HG03025 (cell line): ENCODE measurements around the gene SNCB.
"Not testable (repeated sequence)": the region's sequence is repeated elsewhere in the genome, so short reads cannot be mapped to it uniquely, and the experiment has no call there.

Experiments
- ATAC-seq: cut with Tn5 transposase; IDR thresholded peaks from one replicate; pipeline ENCODE4 v1.9.1; 2021; ENCODE audit warnings: mild to moderate bottlenecking, moderate library complexity; ENCODE audit not compliant: unreplicated experiment, low FRiP score

SNCB gene

GRCh38 chr5:176606032-176606431, 24.3 kb downstream of the SNCB start:
- no peak for ATAC-seq

GRCh38 chr5:176603091-176603490, 27.2 kb downstream of the SNCB start:
- no peak for ATAC-seq

DNA sequence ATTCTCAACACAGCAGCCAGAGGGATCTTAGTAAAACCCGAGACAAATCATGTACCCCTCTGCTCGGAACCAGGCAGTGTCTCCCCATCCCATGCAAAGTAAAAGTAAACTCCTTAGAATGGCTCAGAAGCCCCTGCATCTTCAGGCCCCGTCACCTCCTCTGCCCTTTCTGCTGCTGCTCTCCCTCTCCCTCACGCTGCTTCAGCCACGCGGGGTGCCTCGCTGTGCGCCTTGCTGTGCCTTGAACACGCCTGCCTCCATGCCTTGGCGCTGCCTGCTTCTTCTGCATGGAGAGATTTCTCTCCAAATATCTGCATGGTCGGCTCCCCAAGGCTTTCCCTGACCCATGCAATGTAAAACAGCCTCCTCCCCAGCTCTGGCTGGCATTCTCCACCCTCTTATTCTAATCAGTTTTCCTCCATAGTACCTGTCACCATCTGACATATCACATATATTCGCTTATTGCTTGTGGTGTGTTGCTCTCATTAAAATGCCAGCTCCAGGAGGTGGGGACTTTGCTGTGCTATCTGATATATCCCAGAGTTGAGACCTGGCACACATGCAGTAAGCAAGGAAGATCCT, 28.3 kb downstream of the SNCB start:
- ATAC-seq = no peak

GRCh38 chr5:176599749-176600430, 30.4 kb downstream of the SNCB start:
- ATAC-seq = not testable (repeated sequence)

- no peak for ATAC-seq
Observed at GRCh38 chr5:176597417-176598389, 32.6 kb downstream of the SNCB start.

DNA sequence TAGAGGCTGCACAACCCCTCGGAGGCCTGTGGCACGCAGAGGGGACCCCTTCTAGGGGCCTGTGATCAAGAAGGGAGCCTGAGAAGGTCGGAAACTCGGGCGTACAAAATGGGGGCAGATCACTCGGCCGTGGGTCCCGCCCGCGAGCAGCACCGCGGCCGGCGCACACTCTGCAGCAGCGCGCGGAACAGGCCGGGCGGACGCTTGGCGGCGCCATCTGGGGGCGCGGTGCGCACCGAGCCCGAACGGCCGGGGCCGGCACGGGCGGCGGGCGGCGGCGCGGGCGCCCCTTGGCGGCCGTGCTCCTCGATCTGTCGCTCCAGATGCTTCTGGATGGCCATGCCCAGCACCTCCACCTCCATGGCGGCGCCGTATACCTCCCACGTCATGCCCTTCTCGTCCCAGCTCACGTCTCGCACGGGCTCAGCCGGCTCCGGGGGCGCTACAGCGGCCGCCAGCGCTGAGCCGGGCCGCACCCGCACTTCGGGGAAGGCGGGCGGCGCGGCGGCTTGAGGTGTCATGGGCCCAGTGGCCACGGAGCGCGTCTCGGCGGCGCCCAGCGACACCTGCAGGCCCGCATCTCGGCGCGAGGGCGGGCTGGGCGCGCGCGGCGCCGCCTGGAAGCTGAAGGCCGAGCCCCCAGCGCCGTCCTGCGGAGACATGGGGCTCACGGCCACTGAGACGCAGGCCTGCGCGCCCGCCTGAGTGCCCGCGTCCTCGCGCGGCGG, 33.5 kb downstream of the SNCB start:
- no peak for ATAC-seq

GRCh38 chr5:176596069-176596644, 34.2 kb downstream of the SNCB start:
- no peak for ATAC-seq

DNA sequence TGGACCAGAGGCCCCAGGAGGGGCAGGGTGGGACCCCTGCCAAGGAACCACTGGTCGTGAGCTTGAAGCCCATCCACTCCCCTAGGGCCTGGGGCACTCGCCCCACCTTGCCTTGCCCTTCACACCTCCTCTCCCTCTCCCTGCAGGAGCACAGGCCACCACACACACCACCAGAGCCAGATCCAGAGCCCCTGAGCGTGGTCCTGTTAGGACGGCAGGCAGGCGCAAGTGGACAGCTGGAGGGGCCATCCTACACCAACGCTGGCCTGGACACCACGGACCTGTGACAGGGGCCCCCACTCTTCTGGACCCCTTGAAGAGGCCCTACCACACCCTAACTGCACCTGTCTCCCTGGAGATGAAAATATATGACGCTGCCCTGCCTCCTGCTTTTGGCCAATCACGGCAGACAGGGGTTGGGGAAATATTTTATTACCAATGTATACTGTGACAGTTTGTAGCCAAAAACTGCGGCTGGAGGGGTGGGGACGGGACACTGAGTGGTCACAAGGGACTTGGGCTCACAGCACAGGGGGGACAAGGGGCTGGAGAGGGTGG, 34.9 kb downstream of the SNCB start:
- no peak for ATAC-seq

DNA sequence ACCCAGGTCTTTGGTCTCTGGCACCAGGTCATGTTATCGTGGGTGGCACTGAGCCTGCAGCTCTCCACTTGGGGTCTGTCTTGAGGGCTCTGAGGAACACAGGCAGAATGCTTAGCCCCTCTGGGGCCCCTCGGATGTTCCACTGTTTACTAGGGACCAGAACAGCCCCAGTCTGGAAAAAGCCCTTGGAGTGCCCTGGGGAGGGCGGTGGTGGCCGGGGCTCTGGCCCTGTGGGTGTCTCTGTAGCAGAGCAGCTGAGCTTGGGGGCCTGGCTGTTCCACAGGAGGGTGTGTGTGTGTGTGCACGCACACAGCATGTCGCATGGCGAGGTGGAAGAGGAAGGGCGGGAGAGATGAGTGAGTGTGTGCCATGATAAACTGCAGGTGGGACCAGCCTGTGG, 35.8 kb downstream of the SNCB start:
- no peak for ATAC-seq

DNA sequence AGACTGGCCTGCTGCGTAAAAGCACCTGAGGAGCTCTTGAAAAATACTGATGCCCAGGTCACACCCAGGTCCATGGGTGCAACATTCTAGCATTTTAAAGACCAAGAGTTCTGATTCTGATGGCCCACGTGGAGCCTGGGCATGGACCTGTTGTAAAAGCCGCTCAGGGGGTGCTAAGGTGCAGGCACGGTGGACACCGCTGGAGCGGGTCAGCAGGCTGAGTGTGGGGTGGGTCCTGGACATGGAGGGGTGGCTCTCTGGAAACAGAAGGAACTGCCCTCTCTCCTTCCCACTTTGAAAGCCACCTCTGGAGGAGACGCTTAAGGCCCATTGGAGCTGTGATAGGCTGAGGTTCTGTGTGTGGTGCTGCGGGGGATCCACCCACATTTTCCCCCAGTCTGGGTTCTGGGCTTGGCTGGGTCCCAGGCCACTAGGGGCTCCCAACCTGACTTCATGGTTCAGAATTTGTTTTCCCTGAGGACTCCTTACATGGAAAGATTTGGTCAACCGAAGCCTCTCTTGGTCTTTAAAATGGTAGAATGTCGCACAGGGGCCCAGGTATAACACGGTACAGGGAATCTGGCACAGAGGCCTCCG, 37.0 kb downstream of the SNCB start:
- no peak for ATAC-seq

GRCh38 chr5:176592573-176592972, 37.8 kb downstream of the SNCB start:
- no peak for ATAC-seq

DNA sequence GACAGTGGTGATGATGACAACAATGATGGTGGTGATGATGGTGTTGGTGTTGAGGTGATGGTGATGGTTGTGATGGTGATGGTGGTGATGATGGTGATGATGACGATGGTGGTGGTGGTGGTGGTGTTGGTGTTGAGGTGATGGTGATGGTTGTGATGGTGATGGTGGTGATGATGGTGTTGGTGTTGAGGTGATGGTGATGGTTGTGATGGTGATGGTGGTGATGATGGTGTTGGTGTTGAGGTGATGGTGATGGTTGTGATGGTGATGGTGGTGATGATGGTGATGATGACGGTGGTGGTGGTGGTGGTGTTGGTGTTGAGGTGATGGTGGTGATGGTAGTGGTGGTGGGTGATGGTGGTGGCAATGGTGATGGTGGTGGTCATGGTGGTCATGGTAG, 38.7 kb downstream of the SNCB start:
- not testable (repeated sequence) for ATAC-seq

- ATAC-seq = no peak
Observed at GRCh38 chr5:176590035-176590717, 40.2 kb downstream of the SNCB start.

GRCh38 chr5:176589039-176589769, 41.1 kb downstream of the SNCB start:
- ATAC-seq = no peak

DNA sequence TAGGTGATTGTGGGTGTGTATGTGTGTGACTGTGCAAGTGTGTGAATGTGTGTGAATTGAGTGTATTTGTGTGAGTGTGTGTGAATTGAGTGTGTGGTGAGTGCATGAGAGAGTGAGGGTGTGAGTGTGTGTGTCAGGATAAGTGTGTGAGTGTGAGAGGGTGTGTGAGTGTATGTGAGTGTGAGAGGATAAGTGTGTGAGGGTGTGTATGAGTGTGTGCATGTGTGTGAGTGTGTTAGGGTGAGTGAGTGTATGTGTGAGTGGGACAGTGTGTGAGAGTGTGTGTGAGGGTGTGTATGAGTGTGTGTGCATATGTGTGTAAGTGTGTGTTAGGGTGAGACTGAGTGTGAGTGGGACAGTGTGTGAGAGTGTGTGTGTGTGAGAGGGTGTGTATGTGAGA, 42.0 kb downstream of the SNCB start:
- ATAC-seq = no peak

GRCh38 chr5:176587398-176587797, 42.9 kb downstream of the SNCB start:
- no peak for ATAC-seq

DNA sequence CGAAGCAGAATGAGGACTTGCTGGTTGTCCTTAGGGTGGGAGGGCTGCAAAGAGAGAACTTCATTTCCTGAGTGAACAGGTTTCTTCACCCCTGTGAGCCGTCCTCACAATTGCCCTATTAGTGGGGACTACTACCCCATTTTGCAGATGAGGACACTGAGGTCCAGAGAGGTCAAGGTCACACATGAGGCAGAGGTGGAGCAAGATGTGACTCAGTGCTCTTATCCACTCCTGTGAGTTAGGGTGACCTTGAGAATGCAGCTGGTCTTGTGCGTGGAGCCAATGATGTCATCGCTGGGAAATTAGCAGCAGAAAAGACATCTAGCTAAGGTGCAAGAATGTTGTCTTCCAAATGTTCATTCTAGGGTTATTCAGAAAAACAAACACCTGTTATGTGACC, 47.3 kb downstream of the SNCB start:
- no peak for ATAC-seq

DNA sequence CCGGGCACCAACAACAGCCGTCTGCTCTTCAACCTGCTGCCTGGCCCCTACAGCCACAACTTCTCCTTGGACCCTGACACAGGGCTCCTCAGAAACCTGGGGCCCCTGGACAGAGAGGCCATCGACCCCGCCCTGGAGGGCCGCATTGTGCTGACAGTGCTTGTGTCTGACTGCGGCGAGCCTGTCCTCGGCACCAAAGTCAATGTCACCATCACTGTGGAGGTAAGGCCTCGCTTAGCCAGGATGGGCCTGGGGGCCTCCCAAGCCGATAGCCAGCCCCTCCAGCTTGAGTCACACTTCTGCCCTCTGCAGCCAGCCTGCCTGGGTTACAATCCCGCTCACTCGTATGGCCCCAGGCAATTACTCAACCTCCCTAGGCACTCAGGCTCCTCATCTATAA, 49.0 kb downstream of the SNCB start:
- ATAC-seq = no peak
